ENCODE data around the gene DAAM1.

The DAAM1 gene

DNA sequence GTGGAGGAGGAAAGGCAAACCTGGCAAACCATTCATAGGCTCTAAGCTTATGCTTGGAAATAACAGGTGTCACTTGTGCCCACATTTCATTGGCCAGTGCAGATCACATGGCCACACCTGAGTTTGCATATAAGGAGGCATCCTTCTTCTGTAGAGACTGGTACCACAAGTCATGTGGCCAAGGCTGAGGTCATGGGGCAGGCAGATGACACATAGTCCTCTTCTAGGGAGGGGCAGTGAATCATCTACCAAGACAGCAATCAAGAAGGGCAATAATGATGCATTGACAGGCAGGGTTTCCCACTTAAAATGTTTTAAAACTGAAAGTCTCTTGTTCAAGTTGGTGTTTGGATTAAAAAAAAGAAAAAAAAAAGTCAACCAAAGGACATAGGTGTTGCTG, 77.3 kb downstream of the DAAM1 start:
- DNase-seq, result peak; percentile 16

GRCh38 chr14:59267046-59267445, 78.6 kb downstream of the DAAM1 start:
- DNase-seq, result no peak

DNA sequence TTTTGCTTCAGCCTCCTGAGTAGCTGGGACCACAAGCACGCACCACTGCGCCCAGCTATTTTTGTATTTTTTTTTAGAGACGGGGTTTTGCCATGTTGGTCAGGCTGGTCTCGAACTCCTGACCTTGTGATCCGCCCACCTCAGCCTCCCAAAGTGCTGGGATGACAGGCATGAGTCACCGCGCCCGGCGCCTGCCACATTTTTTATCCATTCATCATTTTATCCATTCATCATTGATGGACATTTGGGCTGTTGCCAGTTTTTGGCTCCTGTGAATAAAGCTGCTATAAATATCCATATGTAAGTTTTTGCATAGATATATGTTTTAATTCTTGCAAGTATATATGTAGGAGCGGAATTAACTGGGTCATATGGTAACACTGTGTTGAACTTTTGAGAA, 79.5 kb downstream of the DAAM1 start:
- no peak for DNase-seq

GRCh38 chr14:59268858-59269257, 80.4 kb downstream of the DAAM1 start:
- DNase-seq, result no peak

GRCh38 chr14:59269466-59269865, 81.0 kb downstream of the DAAM1 start:
- no peak for DNase-seq

GRCh38 chr14:59271256-59271655, 82.8 kb downstream of the DAAM1 start:
- no peak for DNase-seq

- no peak for DNase-seq
Observed at GRCh38 chr14:59271734-59272133, 83.3 kb downstream of the DAAM1 start.

- DNase-seq, result no peak
Observed at GRCh38 chr14:59272633-59273032, 84.2 kb downstream of the DAAM1 start.

DNA sequence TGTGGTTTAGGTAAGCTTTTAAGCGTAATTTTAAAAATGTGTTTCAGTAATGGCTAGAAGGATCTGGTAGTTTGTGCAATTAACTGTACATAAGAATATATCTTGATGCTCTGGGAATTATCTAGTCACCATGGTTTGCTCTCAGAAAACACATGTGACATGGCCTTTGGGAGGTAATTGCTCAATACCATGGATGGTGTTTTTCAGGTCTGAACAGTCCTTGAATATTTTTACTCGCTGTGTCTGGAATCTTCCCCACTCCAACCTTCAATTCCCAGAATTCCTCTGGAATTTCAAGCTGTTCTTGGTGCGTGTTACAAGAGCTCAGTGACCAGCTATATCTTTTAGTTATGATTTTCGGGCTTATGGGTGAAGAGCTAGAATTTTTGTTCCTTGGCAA, 85.3 kb downstream of the DAAM1 start:
- DNase-seq, result no peak

DNA sequence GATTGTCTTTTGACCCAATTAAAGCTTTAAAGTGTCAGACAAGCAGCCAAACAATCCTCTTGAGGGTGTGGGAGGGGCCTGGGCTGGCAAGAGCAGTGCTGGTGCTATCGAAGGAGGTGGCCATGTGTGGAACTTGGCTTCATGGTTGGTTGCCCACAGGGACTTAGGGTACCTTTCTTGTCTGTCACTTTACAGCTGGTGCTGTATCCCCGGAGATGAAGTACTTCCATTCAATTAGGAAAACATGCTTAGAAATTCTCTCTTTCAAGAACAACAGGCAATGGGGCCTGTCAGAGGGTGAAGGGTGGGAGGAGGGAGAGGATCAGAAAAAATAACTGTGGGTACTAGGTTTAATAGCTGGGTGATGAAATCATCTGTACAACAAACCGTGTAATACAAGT, 86.5 kb downstream of the DAAM1 start:
- no peak for DNase-seq

DNA sequence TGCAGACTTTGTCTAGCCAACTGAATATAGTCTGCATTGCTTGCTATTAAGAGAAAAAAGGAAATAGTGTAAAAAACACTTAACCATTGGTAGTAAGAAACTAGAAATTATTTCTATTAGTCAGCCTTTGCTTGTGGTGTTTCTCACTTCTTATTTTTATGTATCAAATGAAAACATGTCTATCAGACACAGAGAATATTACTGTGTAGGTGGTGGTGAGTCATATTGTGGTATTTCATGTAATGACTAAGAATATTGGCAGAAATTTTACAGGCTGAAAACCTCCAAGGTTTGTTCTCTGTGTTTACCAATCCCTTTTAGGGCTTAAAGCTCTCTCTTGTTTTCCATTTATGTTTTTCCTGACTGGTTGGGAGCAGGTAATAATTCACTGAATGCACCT, 87.2 kb downstream of the DAAM1 start:
- DNase-seq, result no peak

DNA sequence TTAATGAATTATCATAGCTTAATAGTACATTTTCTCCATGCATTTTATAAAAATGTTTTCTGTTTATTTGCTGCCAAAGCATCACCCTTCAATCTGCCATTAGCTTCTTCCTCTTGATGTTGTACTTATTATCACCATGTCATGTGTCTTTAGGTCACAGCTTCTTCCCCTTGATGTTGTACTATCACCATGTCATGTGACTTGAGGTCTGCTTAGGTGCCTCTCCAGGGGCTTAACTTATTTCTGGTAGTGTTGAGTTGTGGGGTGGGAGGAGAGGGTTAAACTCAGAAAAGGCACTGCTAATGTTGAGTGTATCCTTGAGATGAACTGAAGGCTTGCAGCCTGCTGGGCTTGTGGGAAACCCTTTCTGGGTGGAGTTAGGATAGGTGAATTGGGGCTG, 87.8 kb downstream of the DAAM1 start:
- no peak for DNase-seq

DNA sequence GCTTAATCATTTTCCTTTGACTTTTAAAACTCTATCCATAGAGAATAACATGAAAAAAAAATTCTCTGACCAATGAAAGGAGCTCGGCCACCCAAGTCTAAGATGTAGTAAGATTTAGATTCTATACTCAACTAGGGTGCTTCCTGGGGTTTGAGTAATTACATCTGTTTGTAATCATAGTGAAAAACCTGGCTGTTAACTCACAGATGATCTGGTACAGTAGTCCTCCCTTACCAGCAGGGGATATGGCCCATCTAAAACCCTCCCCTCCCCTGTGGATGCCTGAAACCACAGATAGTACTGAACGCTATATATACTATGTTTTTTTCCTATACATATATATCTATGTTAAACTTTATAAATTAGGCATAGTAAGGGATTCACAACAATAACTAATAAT, 89.2 kb downstream of the DAAM1 start:
- no peak for DNase-seq

DNA sequence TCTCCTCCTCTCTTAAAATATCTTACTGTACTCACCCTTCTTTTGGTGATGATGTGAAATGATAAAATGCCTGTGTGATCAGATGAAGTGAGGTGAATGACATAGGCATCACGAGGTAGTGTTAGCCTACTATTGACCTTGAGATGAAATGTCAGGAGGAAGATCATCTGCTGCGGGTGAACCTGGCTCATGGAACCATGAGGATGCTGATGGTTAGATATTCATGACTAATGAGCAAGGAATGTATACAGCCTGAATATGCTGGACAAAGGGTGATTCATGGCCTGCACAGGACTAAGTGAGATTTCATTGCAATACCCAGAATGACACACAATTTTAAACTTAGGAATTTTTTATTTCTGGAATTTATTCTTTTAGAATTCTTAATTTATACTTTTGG, 89.6 kb downstream of the DAAM1 start:
- no peak for DNase-seq

DNA sequence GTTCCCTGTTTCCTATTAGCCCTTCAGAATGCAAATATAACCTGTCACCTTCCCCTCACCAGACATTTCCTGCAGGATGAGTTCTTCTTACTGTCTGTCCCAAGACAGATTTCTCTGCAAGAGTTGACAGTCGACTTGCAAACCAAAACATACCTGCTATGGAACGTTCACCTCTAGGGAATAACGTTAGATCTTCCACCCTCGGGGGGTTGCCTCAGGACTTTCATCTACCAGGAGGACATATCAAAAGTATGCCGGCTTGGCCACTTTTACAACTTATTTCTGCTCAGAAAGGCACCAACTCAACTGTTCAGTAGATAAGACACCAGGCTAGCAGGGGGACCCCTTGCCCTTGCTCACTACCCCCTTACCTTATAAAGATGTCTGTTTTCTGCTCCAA, 92.5 kb downstream of the DAAM1 start:
- DNase-seq, result no peak

- DNase-seq, result no peak
Observed at GRCh38 chr14:59281609-59282377, 93.3 kb downstream of the DAAM1 start.

- DNase-seq, result no peak
Observed at GRCh38 chr14:59282378-59282765, 93.9 kb downstream of the DAAM1 start.

DNA sequence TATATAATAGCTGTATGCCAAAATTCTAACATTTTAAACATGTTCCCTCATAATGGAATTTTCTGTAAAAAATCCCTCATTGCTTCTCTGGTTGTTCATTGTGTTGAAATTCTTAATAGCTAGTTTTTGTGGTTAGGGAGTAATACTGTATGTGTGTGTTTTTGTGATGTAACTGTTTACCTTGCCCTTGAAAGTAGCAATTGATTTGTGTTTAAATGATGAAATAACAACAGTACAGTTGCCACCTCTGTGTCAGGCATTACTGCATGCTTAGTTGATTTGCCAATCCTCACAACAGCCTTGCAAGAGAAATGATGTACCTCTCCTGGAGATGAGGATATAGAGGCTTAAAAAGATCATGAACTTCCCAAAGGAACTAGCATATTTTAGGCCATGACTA, 94.9 kb downstream of the DAAM1 start:
- no peak for DNase-seq

GRCh38 chr14:59284059-59284458, 95.6 kb downstream of the DAAM1 start:
- DNase-seq, result no peak

DNA sequence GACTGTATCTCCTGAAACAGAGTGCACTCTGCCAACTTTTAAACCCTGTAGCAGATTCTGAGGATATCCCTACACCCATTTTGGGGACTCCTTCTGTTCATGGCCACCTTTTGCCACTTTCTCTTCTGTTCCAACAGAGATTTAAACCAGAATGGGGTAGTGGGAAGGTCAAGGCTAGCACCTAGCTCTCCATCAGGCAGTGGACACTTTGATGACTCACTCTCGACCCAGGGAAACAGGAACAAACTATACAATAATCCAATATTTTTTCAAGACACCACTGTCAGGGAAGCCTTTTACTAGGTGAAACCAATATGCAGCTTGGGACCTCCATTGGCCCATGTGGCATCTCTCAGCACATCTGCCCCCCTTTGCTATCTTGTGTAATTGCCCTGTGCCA, 103.6 kb downstream of the DAAM1 start:
- no peak for DNase-seq

DNA sequence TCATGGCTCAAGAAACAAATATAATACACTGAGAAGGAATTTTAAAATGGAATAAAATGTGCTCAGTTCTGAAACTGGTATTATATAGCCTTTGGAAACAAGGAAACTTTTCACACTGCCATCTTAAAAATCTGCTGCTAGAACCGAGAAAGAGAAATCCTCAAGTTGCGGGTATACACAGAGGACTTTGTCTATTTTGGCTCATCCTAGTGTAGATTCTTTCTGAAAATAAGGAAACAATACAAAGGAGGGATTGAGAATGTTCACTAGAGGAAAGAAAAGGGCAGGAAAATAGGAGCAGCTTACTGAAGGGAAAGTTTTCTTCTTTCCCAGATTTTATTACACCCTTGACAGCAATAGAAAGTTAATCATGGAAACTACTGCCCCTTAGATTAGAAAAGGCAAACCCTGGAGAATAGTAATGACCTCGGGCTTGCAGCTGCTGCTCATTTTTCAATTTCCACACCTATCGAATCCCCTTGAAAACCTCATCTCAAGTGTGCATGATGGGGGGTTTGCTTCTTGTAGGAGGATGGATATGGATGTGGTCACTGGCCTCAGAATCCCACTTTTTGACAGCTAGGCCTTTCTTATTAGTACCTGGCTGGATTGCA, 104.6 kb downstream of the DAAM1 start:
- DNase-seq, result no peak

DNA sequence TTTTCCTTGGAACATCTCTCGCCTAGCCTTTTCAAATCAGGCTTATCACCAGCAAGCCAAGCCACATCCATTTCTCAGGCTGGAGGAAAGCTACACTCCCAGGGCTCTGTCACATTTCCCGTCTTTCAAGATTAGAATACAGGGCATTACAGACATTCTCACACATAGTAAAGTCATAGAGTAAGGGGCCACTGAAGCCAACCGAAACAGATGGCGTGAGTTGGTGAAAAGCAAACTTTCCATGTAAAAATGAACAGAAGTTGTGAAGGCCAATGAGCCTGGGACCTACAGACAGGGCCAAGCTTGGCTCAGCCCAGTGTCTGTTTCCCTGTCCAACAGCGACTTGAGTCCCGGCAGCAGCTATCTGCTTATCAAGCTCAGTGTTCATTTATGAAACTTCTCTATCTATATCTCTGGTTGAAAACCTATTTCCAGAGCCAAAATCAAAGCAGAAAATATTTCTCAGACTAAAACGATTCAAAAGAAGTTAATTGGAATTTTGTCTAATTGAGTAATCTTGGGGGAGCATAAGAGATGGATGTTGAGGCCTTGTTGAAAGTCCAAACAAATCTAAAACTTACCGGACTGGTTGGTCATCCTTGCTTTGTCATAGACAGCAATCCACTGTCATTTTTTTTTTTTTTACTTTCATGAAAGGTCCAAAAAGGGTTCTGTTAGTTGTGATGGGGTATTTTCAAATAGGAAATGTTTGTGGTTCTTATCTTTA, 105.6 kb downstream of the DAAM1 start:
- no peak for DNase-seq

GRCh38 chr14:59294662-59294992, 106.2 kb downstream of the DAAM1 start:
- DNase-seq, result no peak

- DNase-seq, result no peak
Observed at GRCh38 chr14:59295951-59296350, 107.5 kb downstream of the DAAM1 start.

All from activated naive CD4-positive, alpha-beta T cell treated with Interleukin-2 at 50 U/mL for 16 hours (primary cell).